ENCODE measurements around the gene SUPT20H.

SUPT20H gene

DNA sequence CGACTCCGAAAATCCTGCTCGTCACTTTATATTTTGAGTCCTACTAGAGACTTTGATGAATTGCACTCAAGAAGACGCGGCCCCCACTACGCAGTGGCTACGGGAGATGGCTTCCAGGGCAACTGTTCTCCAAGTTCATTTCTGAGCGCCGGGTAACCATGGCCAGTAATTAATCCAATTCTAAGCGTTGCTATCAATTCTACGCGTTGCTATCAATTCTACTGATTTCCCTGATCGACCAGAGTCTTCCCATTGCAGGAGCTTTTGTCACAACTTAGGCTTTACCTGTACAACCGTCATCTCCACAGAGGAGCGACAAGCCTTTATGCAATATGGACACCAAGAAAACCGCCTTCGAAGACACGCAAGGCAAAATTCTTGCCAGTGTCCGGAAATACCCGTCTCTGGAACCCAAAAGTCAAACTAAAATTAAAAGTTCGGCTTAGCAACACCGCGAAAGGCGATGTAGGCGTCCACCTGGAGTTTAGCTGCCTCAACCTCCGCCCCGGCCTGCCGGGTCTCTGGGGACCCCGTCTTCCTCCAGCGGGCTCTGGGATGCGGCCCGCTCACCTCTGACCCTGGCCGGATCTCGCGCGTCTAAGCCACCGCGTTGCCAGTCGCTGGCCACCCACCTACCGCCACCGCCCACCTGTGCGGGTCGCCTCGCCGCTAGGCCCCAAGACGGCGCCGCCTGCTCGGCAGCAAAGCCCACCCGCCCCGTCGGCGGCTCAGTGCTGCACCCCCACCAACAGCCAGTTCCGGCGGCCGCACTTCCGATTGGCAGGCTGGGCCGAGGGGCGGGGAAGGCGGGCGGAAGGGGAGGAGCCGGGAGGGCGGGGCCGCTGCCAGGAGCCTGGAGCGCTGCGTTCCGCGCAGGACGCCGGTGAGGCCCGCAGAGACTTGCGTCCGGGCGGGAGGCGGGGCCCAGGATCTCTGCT lies at the start of gene SUPT20H:
Gene SUPT20H (minus strand): TSS at position 779 of the 938 bp plus-strand sequence. CDS start 8,198 bp downstream, outside the sequence.
- peak; percentile 79 for DNase-seq (ENCODE audit: low spot score)

DNA sequence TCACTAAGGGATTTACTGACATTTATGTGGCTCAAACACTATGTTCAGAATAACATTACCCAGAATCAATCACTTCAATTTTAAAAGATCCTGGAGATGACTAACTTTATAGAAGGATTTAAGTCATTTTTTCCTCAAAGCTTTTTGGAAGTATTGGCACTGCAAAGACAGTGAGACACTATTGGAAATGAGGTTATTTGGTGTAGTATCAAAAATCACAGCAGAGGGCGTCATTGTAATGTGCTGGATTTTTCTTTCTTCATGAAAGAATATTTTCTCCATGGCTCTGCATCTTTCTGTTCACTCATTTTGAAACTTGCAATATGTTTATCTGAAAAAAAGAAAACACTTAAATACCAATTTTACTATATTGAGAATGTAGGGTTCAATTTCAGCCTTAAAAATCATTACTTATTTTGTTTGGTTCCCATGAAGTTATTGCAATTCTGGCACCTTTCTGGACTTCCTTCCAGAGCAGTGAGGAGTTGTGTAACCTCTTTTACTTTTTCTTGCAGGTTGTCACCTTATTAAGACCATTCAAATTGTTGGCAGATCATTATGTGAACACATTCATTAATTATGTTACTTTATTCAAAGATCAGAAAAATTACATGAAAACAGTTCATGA lies 49.7 kb upstream of the SUPT20H start:
- peak; percentile 11 for DNase-seq (ENCODE audit: low spot score)

DNA sequence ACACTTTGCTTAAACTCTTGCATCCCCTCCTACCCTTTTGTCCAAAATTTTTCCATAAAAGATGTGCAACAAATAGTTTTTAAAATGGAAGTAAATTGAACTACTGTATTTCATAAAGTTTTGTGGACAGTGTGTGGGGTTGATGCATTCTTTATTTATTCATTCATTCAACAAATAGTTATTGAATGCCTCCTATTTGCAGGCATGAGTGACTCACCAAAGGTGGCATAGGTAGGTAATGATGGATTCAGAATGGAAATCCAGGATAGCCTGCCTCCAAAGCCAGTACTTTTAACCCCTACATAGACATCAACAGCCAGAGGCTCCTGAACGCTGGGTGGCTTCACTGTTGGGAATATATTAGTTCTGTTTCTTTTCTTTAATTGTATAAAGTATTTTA lies 48.4 kb upstream of the SUPT20H start:
- no peak for DNase-seq (ENCODE audit: low spot score)

DNA sequence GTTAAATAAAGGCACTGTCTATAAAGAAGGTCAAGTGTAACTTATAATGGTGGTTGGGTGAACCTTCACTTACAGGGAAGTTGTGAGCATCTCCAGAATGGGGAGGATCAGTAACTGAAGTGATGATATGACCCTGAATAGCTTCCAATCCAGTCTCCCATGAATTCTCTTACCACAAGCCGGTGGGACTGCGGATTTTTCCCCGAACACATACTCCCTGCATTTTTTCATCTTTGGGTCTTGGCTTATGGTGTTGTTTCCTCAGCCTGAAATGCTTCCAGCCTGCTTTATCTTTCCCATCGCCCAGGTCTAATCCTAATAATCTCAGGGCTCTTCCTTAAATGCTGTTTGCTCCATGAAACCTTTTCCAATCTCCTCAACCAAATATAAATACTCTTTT lies 48.0 kb upstream of the SUPT20H start:
- no peak for DNase-seq (ENCODE audit: low spot score)

DNA sequence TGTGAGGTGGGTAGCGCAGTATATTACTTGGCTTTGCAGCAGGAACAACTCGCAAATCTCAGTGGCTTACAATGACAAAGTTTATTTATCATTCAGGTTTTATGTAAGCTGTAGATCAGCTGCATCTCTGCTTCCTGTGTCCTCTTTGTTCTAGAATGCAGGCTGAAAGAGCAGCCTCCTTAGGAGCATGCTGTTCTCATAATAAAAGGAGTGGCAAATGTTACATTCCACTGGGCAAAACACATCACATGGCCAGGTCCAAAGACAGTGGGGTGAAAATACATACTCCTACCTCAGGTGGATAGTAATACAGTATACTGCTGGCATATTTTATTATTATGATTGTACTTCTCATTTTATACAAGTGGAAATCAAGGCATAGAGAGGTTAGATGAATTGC lies 47.2 kb upstream of the SUPT20H start:
- no peak for DNase-seq (ENCODE audit: low spot score)

DNA sequence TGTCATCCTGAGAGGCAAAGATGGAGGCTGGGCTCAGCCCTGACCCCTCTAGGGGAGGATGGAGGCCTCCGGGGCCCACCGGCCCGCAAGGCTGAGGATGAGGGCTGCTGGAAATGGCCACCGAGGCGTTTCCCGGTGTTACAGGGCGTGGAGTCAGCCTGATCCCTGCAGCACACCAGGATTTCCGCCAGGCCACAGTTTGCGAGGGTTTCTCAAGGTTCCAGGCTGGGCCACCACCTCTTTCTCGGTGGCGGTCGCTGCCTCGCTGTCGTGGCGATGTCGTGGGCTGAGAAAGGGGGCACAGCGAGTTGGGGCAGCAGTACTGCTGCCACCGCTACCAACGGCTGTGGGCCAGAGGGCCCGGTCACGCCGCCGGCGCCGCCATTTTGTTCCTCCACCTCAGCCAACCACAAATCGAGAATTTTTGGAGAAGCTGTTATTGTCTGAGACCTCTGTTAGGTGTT lies 45.8 kb upstream of the SUPT20H start, which contains the start of gene CSNK1A1L:
Gene CSNK1A1L (minus strand): TSS at position 414 of the 464 bp plus-strand sequence. CDS start 408 bp downstream, at position 6.
- DNase-seq (ENCODE audit: low spot score): no peak

DNA sequence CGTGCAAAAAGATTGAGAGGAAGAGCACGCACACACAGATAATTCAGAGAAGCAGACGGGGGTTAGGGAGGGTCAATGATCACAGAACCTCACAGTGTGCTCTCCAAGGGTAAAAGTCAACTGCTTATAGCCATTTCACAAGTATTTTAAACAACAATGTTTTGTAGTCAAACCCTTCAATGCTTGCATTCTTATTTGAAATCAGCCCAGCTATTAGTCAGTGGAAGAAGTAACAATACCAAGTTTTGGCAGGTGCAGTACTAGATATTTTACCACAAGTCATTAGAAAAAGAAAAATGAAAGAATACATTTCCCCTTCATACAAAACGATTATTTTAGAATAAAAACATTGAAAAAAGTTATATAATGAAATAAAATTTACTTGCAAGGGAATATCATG lies 43.4 kb upstream of the SUPT20H start:
- DNase-seq (ENCODE audit: low spot score): no peak

DNA sequence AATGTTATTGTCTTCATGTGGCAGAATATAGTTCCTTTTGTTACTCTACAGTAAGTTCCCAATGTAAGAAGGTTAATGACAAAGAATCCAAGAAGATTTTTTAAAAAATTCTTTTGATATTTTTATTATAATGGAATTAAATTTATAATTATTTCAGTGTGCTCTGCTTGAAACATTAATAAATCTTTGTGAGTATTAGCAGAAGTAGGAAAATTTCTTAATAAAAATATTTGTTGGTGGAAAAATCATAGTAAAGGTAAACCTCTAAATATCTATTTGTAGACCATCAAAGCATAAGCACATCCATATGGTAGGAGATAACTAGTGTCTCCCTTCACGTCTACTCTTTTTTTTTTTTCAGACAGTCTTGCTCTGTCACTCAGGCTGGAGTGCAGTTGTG lies 41.7 kb upstream of the SUPT20H start:
- no peak for DNase-seq (ENCODE audit: low spot score)

DNA sequence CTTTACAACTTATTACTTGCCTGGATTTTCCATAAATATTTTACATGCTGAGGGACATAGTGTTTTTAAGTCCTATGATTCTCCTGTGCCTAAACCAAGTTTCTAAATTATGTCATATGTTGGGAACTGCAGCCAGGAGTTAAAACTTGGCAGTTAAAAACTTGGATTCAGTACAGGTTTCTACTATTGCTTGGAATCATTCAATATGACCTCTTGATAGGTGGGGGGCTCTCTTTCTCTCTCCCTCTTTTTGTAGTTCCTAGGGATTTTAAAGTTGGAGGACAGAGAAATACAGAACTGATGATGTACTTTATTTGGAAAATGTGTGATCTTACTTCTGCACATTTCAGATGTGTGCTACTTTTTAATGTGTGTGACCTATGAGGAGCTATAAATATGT lies 41.2 kb upstream of the SUPT20H start:
- DNase-seq (ENCODE audit: low spot score): no peak

DNA sequence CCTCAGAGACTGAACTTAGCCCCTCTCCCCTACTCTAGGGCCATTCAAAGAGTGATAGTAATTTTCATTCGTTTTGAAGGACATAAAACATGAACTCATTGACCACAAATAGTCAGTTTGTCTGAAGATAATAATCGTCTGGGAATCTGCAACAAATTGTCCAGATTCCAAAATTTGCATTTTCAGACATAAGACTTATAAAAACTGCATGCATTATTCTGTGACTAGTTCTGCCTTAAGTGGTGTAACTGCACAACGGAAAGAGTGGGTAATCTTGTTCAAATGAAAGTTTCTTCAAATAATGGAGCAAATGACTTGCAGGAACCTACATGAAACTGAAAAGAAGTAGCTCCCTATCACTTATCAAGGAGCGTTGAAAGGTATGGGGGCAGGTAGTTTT lies 37.6 kb upstream of the SUPT20H start:
- no peak for DNase-seq (ENCODE audit: low spot score)

DNA sequence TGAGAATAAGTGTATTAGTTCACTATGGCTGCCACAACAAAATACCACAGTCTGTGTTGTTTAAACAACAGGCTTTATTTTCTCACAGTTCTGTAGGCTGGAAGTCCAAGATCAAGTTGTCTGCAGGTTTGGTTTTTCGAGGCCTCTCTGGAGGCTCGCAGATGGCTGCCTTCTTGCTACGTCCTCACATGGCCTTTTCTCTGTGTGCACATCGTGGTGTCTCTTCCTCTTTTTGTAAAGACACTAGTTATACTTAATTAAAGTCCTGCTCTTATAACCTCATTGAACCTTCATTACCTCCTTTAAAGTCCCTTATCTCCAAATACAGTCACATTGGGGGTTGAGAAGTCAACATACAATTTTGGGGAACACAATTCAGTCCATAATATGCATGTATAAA lies 35.4 kb upstream of the SUPT20H start:
- no peak for DNase-seq (ENCODE audit: low spot score)

DNA sequence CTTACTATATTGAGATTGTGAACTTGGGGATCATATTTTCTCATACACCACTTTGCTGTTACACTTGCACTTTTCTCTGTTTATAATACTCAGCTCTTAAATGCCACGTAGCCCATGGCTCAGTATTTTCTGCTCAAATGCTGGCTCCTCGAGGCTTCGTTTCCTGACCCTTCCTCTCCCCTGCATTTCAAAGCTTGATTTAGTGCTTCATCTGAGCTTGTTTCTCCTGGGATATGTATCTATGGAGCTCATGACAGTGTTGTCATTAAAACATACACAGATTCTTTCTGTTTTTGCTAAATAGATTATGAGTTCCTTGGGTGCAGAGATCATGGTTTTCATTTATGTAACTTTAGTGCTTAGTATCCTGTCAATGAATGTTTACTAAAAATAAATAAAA lies 34.6 kb upstream of the SUPT20H start:
- no peak for DNase-seq (ENCODE audit: low spot score)

DNA sequence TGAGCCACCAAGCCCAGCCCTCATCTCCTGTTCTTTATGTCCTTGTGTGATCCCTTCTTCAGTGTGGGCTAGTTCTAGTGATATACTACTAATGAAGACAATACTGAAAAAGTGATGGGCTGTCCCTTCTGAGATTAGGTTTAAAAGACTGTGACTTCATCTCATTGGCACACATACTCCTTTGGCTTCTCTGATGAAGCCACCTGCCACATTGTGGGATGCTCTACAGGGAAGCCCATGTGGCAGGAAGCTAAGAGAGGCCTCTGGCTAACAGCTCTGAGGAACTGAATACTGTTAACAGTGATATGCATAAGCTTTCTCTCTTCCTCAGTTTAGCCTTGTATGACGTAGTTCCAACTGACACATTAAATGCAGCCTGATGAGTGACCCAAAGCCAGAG lies 32.3 kb upstream of the SUPT20H start:
- DNase-seq (ENCODE audit: low spot score): no peak

DNA sequence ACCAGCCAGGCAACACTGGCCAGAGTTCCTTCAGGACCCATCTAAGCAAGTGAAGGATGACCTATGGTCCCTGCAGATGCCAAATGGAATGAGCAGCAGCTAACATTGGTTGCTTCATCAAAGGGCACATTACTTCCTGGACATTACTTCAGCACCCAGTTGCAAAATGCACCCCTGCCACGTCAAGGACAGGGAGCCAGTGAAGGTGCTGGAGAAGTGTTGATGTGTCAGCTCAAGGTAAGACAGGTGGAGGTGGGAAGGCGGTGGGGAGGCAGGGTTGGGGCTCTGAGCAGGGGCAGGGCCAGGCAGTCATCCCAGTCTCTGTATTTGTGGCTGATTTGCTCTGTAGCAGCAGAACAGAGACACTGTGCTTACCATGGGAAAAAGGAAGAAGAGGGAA lies 31.4 kb upstream of the SUPT20H start:
- no peak for DNase-seq (ENCODE audit: low spot score)

DNA sequence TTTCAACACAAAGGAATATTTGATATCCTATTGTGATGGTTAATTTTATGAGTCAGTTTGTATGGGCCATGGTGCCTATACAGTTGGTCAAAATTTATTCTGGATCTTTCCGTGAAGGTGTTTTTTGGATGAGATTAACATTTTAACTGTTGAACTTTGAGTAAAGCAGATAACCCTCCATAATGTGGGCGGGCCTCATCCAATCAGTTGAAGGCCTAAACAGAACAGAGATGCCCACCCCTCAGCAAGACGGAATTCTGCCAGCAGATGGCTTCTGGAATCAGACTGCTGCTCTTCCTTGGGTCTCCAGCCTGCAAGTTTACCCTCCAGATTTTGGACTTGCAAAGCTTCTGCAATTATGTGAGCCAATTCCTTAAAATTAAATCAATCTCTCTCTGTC lies 30.0 kb upstream of the SUPT20H start:
- DNase-seq (ENCODE audit: low spot score): no peak

DNA sequence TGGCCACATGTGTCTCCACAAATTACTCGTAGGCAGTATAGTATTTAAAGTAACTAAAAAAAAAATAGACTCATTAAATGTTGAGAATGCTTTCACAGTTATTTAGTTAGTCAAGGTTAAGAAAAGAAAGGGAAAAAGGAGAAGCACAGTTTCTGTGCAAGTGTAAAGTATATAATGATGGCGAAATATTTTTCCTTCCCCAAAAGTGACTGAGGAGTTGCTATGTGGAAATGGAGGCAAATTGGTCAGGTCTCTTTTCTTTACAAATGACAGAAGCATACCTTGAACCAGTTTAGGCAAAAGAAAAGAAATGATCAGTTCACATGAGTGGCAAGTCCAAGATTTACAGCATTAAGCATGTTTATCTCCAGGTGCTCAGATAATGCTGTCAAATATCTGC lies 28.0 kb upstream of the SUPT20H start:
- DNase-seq (ENCODE audit: low spot score): no peak

DNA sequence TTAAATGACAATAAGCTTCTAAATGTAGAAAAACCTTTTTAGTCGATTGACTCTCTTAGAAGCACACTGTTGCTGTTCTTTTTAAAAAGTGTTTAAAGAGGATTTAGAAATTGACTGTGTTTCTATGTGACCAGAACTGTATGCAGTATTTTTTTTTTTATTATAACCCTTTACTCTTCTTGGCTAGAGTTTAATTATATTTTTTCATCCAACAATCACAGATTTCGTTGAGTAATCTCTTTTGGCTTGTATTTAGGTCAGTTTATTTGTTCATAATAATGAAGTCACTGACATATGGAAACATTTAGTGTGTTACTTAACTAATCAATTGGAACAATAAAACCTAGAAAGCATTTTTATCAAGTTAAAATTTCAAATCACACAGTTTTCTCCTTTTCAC lies 26.1 kb upstream of the SUPT20H start:
- DNase-seq (ENCODE audit: low spot score): no peak

DNA sequence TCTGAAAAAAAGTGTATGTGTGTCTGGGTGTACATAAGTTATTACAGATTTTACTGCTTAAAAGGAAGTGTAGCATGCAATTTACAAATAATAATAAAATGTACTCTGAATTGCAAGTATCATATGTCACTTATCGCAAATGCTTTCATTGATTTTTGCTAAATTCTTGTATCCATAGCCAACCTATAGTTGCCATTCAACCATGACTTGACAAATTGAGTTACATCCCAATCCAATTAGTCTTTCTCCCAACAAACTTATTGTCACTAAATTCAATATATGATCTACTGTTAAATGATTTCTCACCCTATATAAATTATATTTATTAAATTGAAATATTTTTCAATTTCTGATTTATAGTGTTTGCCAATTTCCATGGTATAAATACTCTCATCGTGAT lies 17.3 kb upstream of the SUPT20H start:
- no peak for DNase-seq (ENCODE audit: low spot score)

DNA sequence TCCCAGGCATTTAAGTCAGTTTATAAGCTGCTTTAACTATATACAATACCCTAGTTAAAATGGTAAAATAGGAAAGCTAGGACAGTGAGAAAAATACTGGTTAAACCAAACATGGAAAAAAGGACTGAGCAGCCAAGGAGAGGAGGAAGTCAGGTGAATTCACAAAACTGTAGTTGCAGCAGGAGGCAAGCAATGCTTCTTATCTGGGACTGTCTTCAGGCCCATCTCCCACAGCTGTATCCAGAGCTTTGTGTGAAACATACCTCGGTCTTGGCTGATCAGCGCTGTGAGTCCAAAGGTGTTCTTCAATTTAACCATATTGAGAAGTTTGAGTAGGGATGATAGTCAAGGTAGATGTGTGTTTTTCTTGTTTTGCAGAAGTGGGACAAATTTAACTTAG lies 15.7 kb upstream of the SUPT20H start:
- no peak for DNase-seq (ENCODE audit: low spot score)

DNA sequence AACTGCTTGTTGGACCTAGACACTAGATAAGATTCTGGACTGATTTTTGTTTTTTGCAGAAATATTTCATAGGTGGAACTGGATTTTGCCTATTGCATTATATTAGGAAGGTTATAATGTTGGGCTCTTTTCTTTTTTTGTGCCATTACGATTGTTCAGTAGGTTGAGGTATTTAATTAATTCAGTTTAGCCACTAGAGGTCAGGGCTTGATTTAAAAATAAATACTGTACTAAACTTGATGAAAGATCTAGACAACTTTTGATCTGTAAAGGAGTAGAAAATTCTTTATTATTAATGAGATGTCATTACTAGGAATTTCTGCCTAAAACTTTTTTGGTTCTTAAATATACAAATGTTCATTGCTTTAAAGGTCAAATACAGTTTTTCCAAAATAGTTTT lies 15.2 kb upstream of the SUPT20H start:
- DNase-seq (ENCODE audit: low spot score): peak; percentile 30

DNA sequence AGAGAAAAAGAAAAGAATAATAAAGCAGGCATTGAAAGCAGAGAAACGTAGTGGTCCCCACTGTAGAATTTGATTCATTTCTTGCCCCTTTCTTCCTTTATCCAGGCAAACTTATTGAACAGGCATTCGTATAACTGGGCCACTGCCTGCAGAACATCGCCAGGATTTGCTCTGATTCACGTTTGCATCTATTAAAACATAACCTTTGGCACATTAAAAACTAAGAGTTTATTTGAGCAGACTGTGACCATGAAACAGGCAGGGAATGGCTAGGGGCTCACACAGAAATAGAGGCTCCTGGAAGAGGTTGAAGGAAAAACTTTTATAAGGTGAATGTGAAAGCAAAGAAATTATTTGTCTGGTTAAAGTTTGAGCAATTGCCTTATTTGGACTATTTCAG lies 12.5 kb upstream of the SUPT20H start:
- no peak for DNase-seq (ENCODE audit: low spot score)

DNA sequence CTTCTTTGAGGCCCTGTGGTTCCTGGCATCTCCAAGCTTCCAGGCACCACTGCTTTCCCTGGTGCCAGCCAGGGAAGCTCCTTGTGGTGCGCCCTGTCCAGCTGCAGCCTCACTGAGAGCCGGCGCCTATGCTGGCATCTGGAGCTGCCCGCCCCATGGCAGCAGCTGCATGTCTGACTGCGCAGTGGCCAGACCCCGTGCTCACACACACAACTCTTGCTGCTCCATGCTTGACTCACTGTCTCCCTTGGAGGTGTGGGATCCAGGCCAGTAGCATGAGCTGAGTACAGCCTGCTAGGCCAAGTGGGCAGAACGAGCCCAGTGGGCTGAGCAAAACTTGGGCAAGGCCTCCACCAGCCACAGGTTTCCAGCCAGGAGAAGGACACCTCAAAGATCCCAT lies 11.5 kb upstream of the SUPT20H start:
- no peak for DNase-seq (ENCODE audit: low spot score)

DNA sequence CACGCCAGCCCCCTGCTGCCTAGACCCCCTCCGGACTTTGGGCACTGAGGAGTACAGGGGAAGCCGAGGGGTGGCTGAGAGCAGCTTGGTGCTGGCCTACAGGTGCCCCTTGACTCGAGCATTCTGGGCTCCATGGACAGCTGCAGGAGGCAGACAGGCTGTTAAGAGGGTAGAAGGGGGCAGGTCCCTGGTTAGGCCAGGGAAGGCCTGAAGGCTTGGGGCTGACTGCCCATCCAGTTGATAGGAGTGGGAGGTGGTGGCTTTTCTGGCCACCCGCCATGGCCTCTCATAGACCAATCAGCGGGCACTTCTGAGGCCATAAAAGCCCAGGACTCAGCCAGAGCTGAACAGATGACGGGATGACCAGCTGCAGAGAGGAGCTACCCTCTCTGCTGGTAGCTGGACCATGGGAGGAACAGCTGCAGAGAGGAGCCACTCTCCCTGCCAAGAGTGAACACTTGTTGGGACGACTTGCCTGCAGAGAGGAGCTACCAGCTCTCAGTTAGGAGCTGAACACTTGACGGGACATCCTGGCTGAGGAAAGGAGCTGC lies 10.7 kb upstream of the SUPT20H start:
- no peak for DNase-seq (ENCODE audit: low spot score)

Measured in hepatic stellate cell (primary cell).